K562 (cell line): ENCODE results near the gene SLAMF9. TPM values are rescaled to one million over a fixed set of nuclear protein-coding genes. Genes with fewer than 3 reads are reported as not detected.
A peak's percentile ranks its signal among the peaks of the same experiment; 100 is the strongest.

Experiments used
- ATAC-seq: fragments of 200-7000 bp; cut with Tn5 transposase; 3 replicates; pipeline ENCODE4 v1.9.1; 2020; ENCODE audit warnings: moderate library complexity
- BruUV-seq: library from RNA; stranded (reverse); fragments of 400-500 nt; replicated peaks from 2 replicates; lab custom pipeline; 2021; lab: Mats Ljungman, UMichigan
- CTCF ChIA-PET: fragments of 300-600 bp; formaldehyde crosslinking; extraction: SDS; loops from one replicate; lab custom pipeline; 2021; ENCODE audit warnings: low intra/inter-chr PET ratio; lab: Yijun Ruan, JAX
- POLR2A ChIA-PET: fragments of 300-600, 350-650 bp; sonication (Branson Sonifier 250); formaldehyde crosslinking; extraction: SDS; loops from one replicate; lab custom pipeline; 2021; ENCODE audit warnings: antibody characterized with exemption, inconsistent platforms; lab: Yijun Ruan, JAX
- DNase-seq, 4 experiments: peaks; one replicate each; pipeline versions ENCODE4 v3.0.0 to v3.0.0-alpha.2; 2011 to 2018; ENCODE audit warnings: low spot score in 3 of 4, mixed read lengths in 3 of 4; ENCODE audit errors: extremely low read depth in 1 of 4
- FAIRE-seq: peaks from 2 replicates; lab custom pipeline; 2011; peaks lifted over from hg19 to GRCh38; lab: Jason Lieb, UNC
- H2AFZ ChIP-seq: 2 replicates; pipeline ENCODE4 v1.6.0; 2011; ENCODE audit warnings: low read depth, low read length, control low read depth, inconsistent platforms
- H3K27ac ChIP-seq: fragments of 200-600 bp; 3 replicates; pipeline ENCODE4 v1.8.0; 2011; ENCODE audit warnings: low read depth, mild to moderate bottlenecking, control low read depth, inconsistent platforms, low read length, moderate library complexity, mixed read lengths; ENCODE audit errors: extremely low read depth
- H3K27me3 ChIP-seq, 2 experiments: fragments of 300-600 bp in 1 of 2; 2 replicates in 1 of 2; 3 replicates in 1 of 2; pipeline versions ENCODE4 v1.6.0 to v1.8.0; 2011; ENCODE audit warnings: inconsistent platforms in 2 of 2, low read length in 2 of 2, mild to moderate bottlenecking in 1 of 2, mixed read lengths in 1 of 2, moderate library complexity in 1 of 2; ENCODE audit not compliant: control insufficient read depth in 2 of 2, insufficient read depth in 2 of 2
- H3K36me3 ChIP-seq: fragments of 300-600 bp; 3 replicates; pipeline ENCODE4 v1.8.0; 2011; ENCODE audit warnings: mild to moderate bottlenecking, low read length, inconsistent platforms; ENCODE audit not compliant: control insufficient read depth, insufficient read depth
- H3K4me1 ChIP-seq, 2 experiments: fragments of 200-600 bp in 1 of 2; replicated peaks in 1 of 2; 2 replicates in 1 of 2; 3 replicates in 1 of 2; pipeline versions ENCODE4 v1.5.1 to v1.8.0; 2011; ENCODE audit warnings: inconsistent platforms in 2 of 2, low read length in 2 of 2, mild to moderate bottlenecking in 1 of 2, mixed read lengths in 1 of 2, moderate library complexity in 1 of 2; ENCODE audit not compliant: control insufficient read depth in 2 of 2, insufficient read depth in 2 of 2
- H3K4me2 ChIP-seq: 2 replicates; pipeline ENCODE4 v1.6.1; 2011; ENCODE audit warnings: low read length, control low read depth, inconsistent platforms, mixed read lengths; ENCODE audit not compliant: insufficient read depth
- H3K4me3 ChIP-seq: fragments of 200-600 bp; sonication (generic), shearing (Covaris generic); 2 replicates; pipeline ENCODE4 v1.5.1; 2016; ENCODE audit warnings: control low read depth, inconsistent platforms
- H3K79me2 ChIP-seq: fragments of 200-600 bp; 3 replicates; pipeline ENCODE4 v1.8.0; 2011; ENCODE audit warnings: low read length, inconsistent platforms; ENCODE audit not compliant: control insufficient read depth, insufficient read depth
- H3K9ac ChIP-seq, 2 experiments: 2 replicates each; pipeline versions ENCODE4 v1.6.0 to v1.6.1; 2011; ENCODE audit warnings: low read depth in 2 of 2, low read length in 2 of 2, control low read depth in 1 of 2, inconsistent platforms in 1 of 2, mild to moderate bottlenecking in 1 of 2, mixed read lengths in 1 of 2; ENCODE audit not compliant: insufficient read depth in 1 of 2
- H3K9me1 ChIP-seq: one replicate; pipeline ENCODE4 v1.6.0; 2011; ENCODE audit warnings: inconsistent platforms, mild to moderate bottlenecking, low read length, moderate library complexity; ENCODE audit not compliant: control insufficient read depth, insufficient read depth
- H3K9me3 ChIP-seq: replicated peaks from 2 replicates; pipeline ENCODE4 v1.5.1; 2011; ENCODE audit warnings: low read depth, low read length, inconsistent platforms; ENCODE audit not compliant: control insufficient read depth, insufficient read depth
- H4K20me1 ChIP-seq: replicated peaks from 2 replicates; pipeline ENCODE4 v1.6.1; 2011; ENCODE audit warnings: low read length, inconsistent platforms, mixed read lengths; ENCODE audit not compliant: control insufficient read depth, insufficient read depth
- ELF4 ChIP-seq: fragments of 450-650 bp; formaldehyde crosslinking; IDR thresholded peaks from 2 replicates; pipeline ENCODE4 v1.4.0; 2022; ENCODE audit warnings: missing genetic modification characterization
- POLR2AphosphoS2 ChIP-seq: IDR thresholded peaks from 2 replicates; pipeline ENCODE4 v1.6.1; 2012; ENCODE audit warnings: low read length, improper control_type of control experiment
- POLR2B ChIP-seq: fragments of 450-650 bp; IDR thresholded peaks from 2 replicates; pipeline ENCODE4 v1.6.1; 2018; ENCODE audit warnings: low read depth; ENCODE audit not compliant: partially characterized antibody
- POLR2G ChIP-seq: fragments of 200-400 bp; formaldehyde crosslinking; IDR thresholded peaks from 2 replicates; pipeline ENCODE4 v1.6.1; 2017; ENCODE audit warnings: low read depth, mild to moderate bottlenecking, antibody characterized with exemption, low read length, moderate library complexity
- RBFOX2 ChIP-seq: fragments of 200-400 bp; formaldehyde crosslinking; IDR thresholded peaks from 2 replicates; pipeline ENCODE4 v1.6.1; 2017; ENCODE audit warnings: low read depth, mild to moderate bottlenecking, low read length, moderate library complexity
- SUPT5H ChIP-seq: fragments of 450-650 bp; IDR thresholded peaks from 2 replicates; pipeline ENCODE4 v1.6.1; 2016
- TBL1XR1 ChIP-seq, 2 experiments: IDR thresholded peaks; 2 replicates each; pipeline ENCODE4 v1.6.1; 2012; ENCODE audit warnings: improper control_type of control experiment in 2 of 2, low read length in 2 of 2, mild to moderate bottlenecking in 1 of 2
- TFE3 ChIP-seq: fragments of 450-650 bp; formaldehyde crosslinking; IDR thresholded peaks from 2 replicates; pipeline ENCODE4 v1.4.0; 2020; ENCODE audit warnings: mild to moderate bottlenecking, mixed read lengths
- ZBTB40 ChIP-seq, 2 experiments: fragments of 450-650 bp in 1 of 2; sonication (generic) in 1 of 2; formaldehyde crosslinking in 1 of 2; IDR thresholded peaks; 2 replicates each; pipeline versions ENCODE4 v1.7.1 to v1.9.0; 2016 to 2022; ENCODE audit warnings: inconsistent platforms in 1 of 2, mild to moderate bottlenecking in 1 of 2, missing genetic modification reagents in 1 of 2
- ZNF695 ChIP-seq: fragments of 450-650 bp; formaldehyde crosslinking; IDR thresholded peaks from 2 replicates; pipeline ENCODE4 v1.4.0; 2020; ENCODE audit warnings: mild to moderate bottlenecking, moderate library complexity
- WGBS: fragments of 100-300 bp; shearing (Covaris generic); methylation state at CpG from one replicate; pipeline ENCODE4 v1.1.6; 2016; ENCODE audit warnings: low coverage, mixed read lengths; ENCODE audit not compliant: insufficient coverage; ENCODE audit errors: missing lambda C conversion rate; 5-methylcytosine and 5-hydroxymethylcytosine counted together
- in situ Hi-C: fragments of 300-500 bp; cut with MboI; formaldehyde crosslinking; loops from 4 replicates; pipeline ENCODE4 v1.15.0; 2018; ENCODE audit warnings: inconsistent platforms, mixed read lengths
- intact Hi-C: fragments of 100-400 bp; cut with micrococcal nuclease; formaldehyde crosslinking; loops from 2 replicates; pipeline ENCODE4 v1.14.2; 2022
- polyA plus RNA-seq, 8 experiments: library from polyadenylated mRNA; depleted of rRNA in 4 of 8; stranded (reverse) in 5 of 8; unstranded in 3 of 8; fragments of >200 nt; fragmentation: Nextera tagmentation in 2 of 8; fragmentation: Illumina TruSeq in 1 of 8; extraction: Ambion mirVana in 2 of 8; extraction: Trizol in 1 of 8; gene quantifications; 2 replicates each; pipeline versions ENCODE4 v1.2.1 to v1.2.3, GENCODE V29; 2011 to 2014; ENCODE audit warnings: inconsistent platforms in 1 of 8, missing spikeins in 1 of 8
- total RNA-seq, 7 experiments: library from RNA; depleted of rRNA in 6 of 7; stranded (reverse); fragments of >200 nt in 6 of 7; fragmentation: Illumina TruSeq in 2 of 7; extraction: Trizol in 2 of 7; gene quantifications; 2 replicates each; pipeline versions ENCODE4 v1.2.1 to v1.2.3, GENCODE V29; 2011 to 2021; ENCODE audit warnings: low replicate concordance in 1 of 7

SLAMF9 gene
- total and polyA plus RNA-seq, 9 of the 15 experiments (the other 6 are each of a cell fraction or from before 2014, with no cell fraction given): 0.13 to 0.21 TPM; not detected in 7

- FAIRE-seq: no peak
- CTCF ChIA-PET: no interaction called here
- peaks cover 20 to 22% of the 10 kb centered on the region in 2 experiments for H3K4me1 ChIP-seq
- TF ChIP-seq TBL1XR1 (IDR thresholded peaks at IDR 0.05; ENCODE audit: low read length in 2 of 2) (no peak), ZBTB40 (IDR thresholded peaks at IDR 0.05) (no peak), ZBTB40 (CRISPR knock-in tag; IDR thresholded peaks at IDR 0.05) (no peak), POLR2G (peak; percentile 47; the same call in 1 of the 2 replicates), ZNF695 (CRISPR knock-in tag) (no peak), POLR2AphosphoS2 (peak; percentile 29), ELF4 (CRISPR knock-in tag) (0 out of 2 replicates have a peak, but pooled peaks have one; percentile 17), TFE3 (CRISPR knock-in tag) (no peak), POLR2B (peak; percentile 65), RBFOX2 (peak; percentile 61), SUPT5H (peak; percentile 71)
Observed at GRCh38 chr1:159917533-159918351, 36.3 kb downstream of the SLAMF9 start.

More at GRCh38 chr1:159917533-159918351, 36.3 kb downstream of the SLAMF9 start:
- Histone ChIP-seq H3K36me3 (peaks cover 65% of the 10 kb centered on the region), H3K79me2 (peaks cover 33% of the 10 kb centered on the region), H4K20me1 (peaks cover 28% of the 10 kb centered on the region), H3K4me3 (no peak overlapping the region), H3K4me2 (no peak overlapping the region), H3K9me3 (no peaks in the 10 kb centered on the region), H3K27ac (no peak overlapping the region), H3K9me1 (peaks cover 12% of the 10 kb centered on the region), H3K27me3 (no peaks in the 10 kb centered on the region), H2AFZ (no peak overlapping the region), H3K9ac (peak overlapping the region in 1 of 2 experiments; percentile 48; a peak in 1 of 4 replicates)
- POLR2A ChIA-PET: interaction anchor here (0.6 to 4.1 kb wide), 8 partner anchors 6 to 90 kb away, joined by 3 to 35 read pairs (median 4); partner anchors contain the start of gene TAGLN2
- BruUV-seq: no TSS peak
- ATAC-seq (no peak), DNase-seq (no peak)
- intact Hi-C loops: no loop called here
- in situ Hi-C loops: no loop called here
- WGBS: 71% methylated on average over 5 of the region's 5 CpGs
